ENCODE results near the gene DIRAS1. TPM values are rescaled to one million over a fixed set of nuclear protein-coding genes. Genes with fewer than 3 reads are reported as not detected.
A peak's percentile ranks its signal among the peaks of the same experiment; 100 is the strongest.

The DIRAS1 gene
- total RNA-seq, 1 experiment from 2014 or later = 7.8 TPM

GRCh38 chr19:2755811-2756210 lies 34.6 kb upstream of the DIRAS1 start:
- Histone ChIP-seq H3K79me2 (ENCODE audit: insufficient read depth, low read length) (no peaks in the 10 kb centered on the region), H3K23ac (ENCODE audit: insufficient read length, low read depth, low read length) (no peak overlapping the region), H2AK5ac (ENCODE audit: insufficient read length, low read length) (no peak overlapping the region), H4K5ac (ENCODE audit: insufficient read length, low read depth, low read length) (no peak overlapping the region), H3K9ac (ENCODE audit: extremely low read depth, insufficient read length, low read length) (no peak overlapping the region), H3K27me3 (ENCODE audit: insufficient read depth, low read length) (no peaks in the 10 kb centered on the region), H3T11ph (ENCODE audit: low read length) (no peak overlapping the region), H2BK12ac (ENCODE audit: insufficient read length, low read depth, low read length) (no peak overlapping the region), H2BK20ac (ENCODE audit: low read depth, low read length, poor library complexity, severe bottlenecking) (no peak overlapping the region), H3K56ac (ENCODE audit: insufficient read length, low read depth, low read length) (no peak overlapping the region), H3K18ac (ENCODE audit: insufficient read length, low read depth, low read length) (no peak overlapping the region), H3K79me1 (ENCODE audit: insufficient read depth, low read depth, low read length, poor library complexity, severe bottlenecking) (no peaks in the 10 kb centered on the region), H3K4ac (ENCODE audit: low read depth, low read length) (no peak overlapping the region), H2AFZ (ENCODE audit: low read length) (no peak overlapping the region), H2BK15ac (ENCODE audit: low read depth, low read length) (no peak overlapping the region), H3K27ac (ENCODE audit: insufficient read length, low read depth, low read length) (no peak overlapping the region), H4K8ac (replicated peaks; ENCODE audit: insufficient read length, low read depth, low read length) (no peak overlapping the region), H3K14ac (ENCODE audit: insufficient read depth, low read length) (no peak overlapping the region), H4K20me1 (ENCODE audit: control insufficient read depth, insufficient read depth, insufficient read length) (no peaks in the 10 kb centered on the region), H3K9me3 (ENCODE audit: control insufficient read depth, low read depth, low read length) (no peaks in the 10 kb centered on the region), H4K91ac (ENCODE audit: insufficient read length, low read depth, low read length) (no peak overlapping the region), H2BK5ac (ENCODE audit: insufficient read length, low read length) (no peak overlapping the region), H3K4me1 (ENCODE audit: insufficient read depth, low read length) (no peaks in the 10 kb centered on the region), H2BK120ac (ENCODE audit: low read depth, low read length, poor library complexity, severe bottlenecking) (no peak overlapping the region), H3K23me2 (ENCODE audit: insufficient read length, low read depth, low read length, poor library complexity, severe bottlenecking) (no peaks in the 10 kb centered on the region), H3K4me2 (ENCODE audit: insufficient read depth, insufficient read length, low read length) (no peak overlapping the region)
- Mint-ChIP-seq H3K27me3 (ENCODE audit: low read depth) (peaks cover 2% of the 10 kb centered on the region; the same call in 1 of the 2 replicates), H3K9me3 (no peaks in the 10 kb centered on the region), H3K4me3 (no peak overlapping the region), H3K4me1 (no peaks in the 10 kb centered on the region), H3K36me3 (ENCODE audit: insufficient read depth in 1 of 3, low read depth in 3 of 3) (peaks cover 13 to 65% (median 50%) of the 10 kb centered on the region in 3 experiments; a peak in 6 of 7 replicates), H3K27ac (peak overlapping the region in 1 of 3 experiments; percentile 42; a peak in 1 of 7 replicates)
- no peak for DNase-seq
- no peak for TF ChIP-seq CTCF (conservative IDR thresholded peaks at IDR 0.05)
- no CpG with 5 or more reads among the region's 16 CpGs for WGBS (ENCODE audit: extremely low coverage, insufficient read length, low lambda C conversion rate)

Measured in H9 (cell line).